ENCODE data around the gene PIGL. TPM values are rescaled to one million over a fixed set of nuclear protein-coding genes. Genes with fewer than 3 reads are reported as not detected.

The PIGL gene
- total RNA-seq, 1 donor from 2014 or later, result 23.1 TPM

DNA sequence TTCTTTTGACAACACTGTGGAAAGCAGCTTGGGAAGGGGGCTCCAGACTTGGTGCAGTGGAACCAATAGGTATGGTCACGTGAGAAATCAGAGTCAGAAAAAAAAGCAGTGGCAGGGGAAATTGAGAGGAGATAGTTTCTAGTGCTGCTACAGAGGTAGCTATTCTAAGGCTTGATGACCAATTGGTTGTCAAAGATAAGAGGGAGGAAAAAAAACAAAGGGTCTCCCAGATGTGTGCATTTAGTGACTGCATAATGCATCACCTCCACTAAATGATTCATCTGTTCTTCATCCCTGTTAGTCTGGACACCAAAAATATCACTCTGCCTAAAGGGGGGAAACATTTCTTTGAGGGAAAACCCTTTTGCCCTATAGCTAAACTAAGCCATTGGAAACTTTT, 56.5 kb downstream of the PIGL start:
- peaks cover 2% of the 10 kb centered on the region for H3K36me3 Mint-ChIP-seq (ENCODE audit: low read depth, unreplicated experiment)
- no peak for DNase-seq (ENCODE audit: low spot score)
- no peaks in the 10 kb centered on the region for H3K27me3 Mint-ChIP-seq (ENCODE audit: unreplicated experiment)
- H3K4me1 Mint-ChIP-seq (ENCODE audit: unreplicated experiment), result peaks cover 2% of the 10 kb centered on the region
- H3K4me3 Mint-ChIP-seq (ENCODE audit: unreplicated experiment), result no peak overlapping the region
- TF ChIP-seq, protein P1, sequence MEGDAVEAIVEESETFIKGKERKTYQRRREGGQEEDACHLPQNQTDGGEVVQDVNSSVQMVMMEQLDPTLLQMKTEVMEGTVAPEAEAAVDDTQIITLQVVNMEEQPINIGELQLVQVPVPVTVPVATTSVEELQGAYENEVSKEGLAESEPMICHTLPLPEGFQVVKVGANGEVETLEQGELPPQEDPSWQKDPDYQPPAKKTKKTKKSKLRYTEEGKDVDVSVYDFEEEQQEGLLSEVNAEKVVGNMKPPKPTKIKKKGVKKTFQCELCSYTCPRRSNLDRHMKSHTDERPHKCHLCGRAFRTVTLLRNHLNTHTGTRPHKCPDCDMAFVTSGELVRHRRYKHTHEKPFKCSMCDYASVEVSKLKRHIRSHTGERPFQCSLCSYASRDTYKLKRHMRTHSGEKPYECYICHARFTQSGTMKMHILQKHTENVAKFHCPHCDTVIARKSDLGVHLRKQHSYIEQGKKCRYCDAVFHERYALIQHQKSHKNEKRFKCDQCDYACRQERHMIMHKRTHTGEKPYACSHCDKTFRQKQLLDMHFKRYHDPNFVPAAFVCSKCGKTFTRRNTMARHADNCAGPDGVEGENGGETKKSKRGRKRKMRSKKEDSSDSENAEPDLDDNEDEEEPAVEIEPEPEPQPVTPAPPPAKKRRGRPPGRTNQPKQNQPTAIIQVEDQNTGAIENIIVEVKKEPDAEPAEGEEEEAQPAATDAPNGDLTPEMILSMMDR (IDR thresholded peaks at IDR 0.05; ENCODE audit: unreplicated experiment), result no peak
- H3K9me3 Mint-ChIP-seq (ENCODE audit: unreplicated experiment), result no peaks in the 10 kb centered on the region
- H3K27ac Mint-ChIP-seq (ENCODE audit: unreplicated experiment), result no peak overlapping the region

DNA sequence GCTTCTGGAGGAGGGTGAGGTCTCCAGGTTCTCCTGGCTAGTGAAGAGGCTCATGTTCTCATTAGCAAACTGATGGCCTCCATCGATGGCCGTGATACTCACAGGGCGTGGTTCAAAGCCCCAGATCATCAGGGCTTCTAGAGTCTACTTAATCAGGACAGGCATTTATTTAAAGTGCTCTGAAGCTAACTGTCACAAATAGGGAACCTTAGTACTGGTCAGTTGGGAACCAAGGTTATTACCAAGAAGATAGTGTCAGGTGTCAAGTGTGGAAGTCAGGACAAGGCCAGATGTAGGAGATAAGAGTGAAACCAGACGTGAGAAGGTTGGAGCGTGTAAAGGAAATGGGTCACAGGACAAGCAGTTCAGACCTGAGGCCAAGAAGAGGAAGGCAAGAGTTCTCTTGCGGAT, 56.9 kb downstream of the PIGL start:
- DNase-seq (ENCODE audit: low spot score), result no peak
- TF ChIP-seq, protein P1 (IDR thresholded peaks at IDR 0.05; ENCODE audit: unreplicated experiment), result no peak
- H3K9me3 Mint-ChIP-seq (ENCODE audit: unreplicated experiment), result no peaks in the 10 kb centered on the region
- peaks cover 6% of the 10 kb centered on the region for H3K36me3 Mint-ChIP-seq (ENCODE audit: low read depth, unreplicated experiment)
- peaks cover 2% of the 10 kb centered on the region for H3K4me1 Mint-ChIP-seq (ENCODE audit: unreplicated experiment)
- no peak overlapping the region for H3K27ac Mint-ChIP-seq (ENCODE audit: unreplicated experiment)
- no peak overlapping the region for H3K4me3 Mint-ChIP-seq (ENCODE audit: unreplicated experiment)
- no peaks in the 10 kb centered on the region for H3K27me3 Mint-ChIP-seq (ENCODE audit: unreplicated experiment)

DNA sequence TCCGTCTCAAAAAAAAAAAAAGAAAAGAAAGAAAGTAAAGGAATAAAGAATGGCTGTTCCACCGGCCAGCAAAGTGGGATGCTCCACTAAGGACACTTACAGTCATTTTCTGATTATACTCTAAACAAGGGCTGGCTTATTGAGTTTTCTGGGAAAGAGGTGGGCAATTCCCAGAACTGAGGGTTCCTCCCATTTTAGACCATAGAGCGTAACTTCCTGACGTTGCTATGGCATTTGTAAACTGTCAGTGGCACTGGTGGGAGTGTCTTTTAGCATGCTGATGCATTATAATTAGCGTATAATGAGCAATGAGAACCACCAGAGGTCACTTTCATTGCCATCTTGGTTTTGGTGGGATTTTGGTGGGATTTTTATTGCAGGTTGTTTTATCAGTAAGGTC, 58.0 kb downstream of the PIGL start:
- H3K4me3 Mint-ChIP-seq (ENCODE audit: unreplicated experiment), result no peak overlapping the region
- peaks cover 2% of the 10 kb centered on the region for H3K4me1 Mint-ChIP-seq (ENCODE audit: unreplicated experiment)
- TF ChIP-seq, protein P1 (IDR thresholded peaks at IDR 0.05; ENCODE audit: unreplicated experiment), result no peak
- H3K36me3 Mint-ChIP-seq (ENCODE audit: low read depth, unreplicated experiment), result peaks cover 9% of the 10 kb centered on the region
- no peaks in the 10 kb centered on the region for H3K27me3 Mint-ChIP-seq (ENCODE audit: unreplicated experiment)
- DNase-seq (ENCODE audit: low spot score), result no peak
- no peaks in the 10 kb centered on the region for H3K9me3 Mint-ChIP-seq (ENCODE audit: unreplicated experiment)
- no peak overlapping the region for H3K27ac Mint-ChIP-seq (ENCODE audit: unreplicated experiment)

DNA sequence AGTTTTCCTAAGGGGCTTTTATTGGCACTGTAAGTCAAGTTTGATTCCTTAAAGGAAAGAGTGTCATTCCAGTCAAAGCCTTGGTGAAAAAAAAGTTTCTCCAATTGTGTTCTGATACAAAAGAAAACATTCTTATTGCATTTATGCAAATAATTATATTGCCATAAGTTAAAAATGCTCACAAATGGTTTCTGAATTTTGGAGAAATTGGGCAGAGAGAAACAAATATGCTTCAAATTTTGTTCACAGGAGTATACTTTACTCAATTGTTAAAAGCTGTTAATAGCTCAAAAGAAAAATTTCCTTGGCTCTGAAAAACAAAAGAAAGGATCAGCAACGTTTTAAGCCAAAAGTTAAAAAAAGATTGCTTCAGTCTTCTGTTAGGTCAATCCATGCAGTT, 60.2 kb downstream of the PIGL start:
- TF ChIP-seq, protein P1 (IDR thresholded peaks at IDR 0.05; ENCODE audit: unreplicated experiment), result no peak
- H3K9me3 Mint-ChIP-seq (ENCODE audit: unreplicated experiment), result no peaks in the 10 kb centered on the region
- no peak overlapping the region for H3K4me3 Mint-ChIP-seq (ENCODE audit: unreplicated experiment)
- no peak for DNase-seq (ENCODE audit: low spot score)
- peaks cover 2% of the 10 kb centered on the region for H3K4me1 Mint-ChIP-seq (ENCODE audit: unreplicated experiment)
- no peak overlapping the region for H3K27ac Mint-ChIP-seq (ENCODE audit: unreplicated experiment)
- no peaks in the 10 kb centered on the region for H3K27me3 Mint-ChIP-seq (ENCODE audit: unreplicated experiment)
- peaks cover 9% of the 10 kb centered on the region for H3K36me3 Mint-ChIP-seq (ENCODE audit: low read depth, unreplicated experiment)

DNA sequence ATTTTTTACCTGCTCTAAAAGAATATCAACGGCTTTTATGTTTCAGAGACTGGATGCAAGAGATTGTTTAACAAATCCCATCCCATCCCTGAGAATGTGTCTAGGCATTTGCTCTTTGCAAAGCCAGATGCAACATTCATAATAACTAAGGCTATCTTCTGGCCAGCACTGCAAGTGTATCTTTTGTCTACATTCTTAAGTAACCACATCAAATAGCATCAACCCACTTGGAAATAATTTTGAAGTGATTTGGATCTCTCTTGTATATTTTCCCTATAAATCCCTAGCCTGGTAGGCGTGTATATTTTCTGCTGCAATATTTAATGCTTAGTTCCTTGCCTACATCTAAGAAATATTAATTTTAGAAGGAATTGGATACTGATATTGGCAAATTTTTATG, 64.3 kb downstream of the PIGL start:
- Mint-ChIP-seq H3K36me3 (ENCODE audit: low read depth, unreplicated experiment) (peaks cover 9% of the 10 kb centered on the region), H3K27me3 (ENCODE audit: unreplicated experiment) (no peaks in the 10 kb centered on the region), H3K4me1 (ENCODE audit: unreplicated experiment) (peaks cover 9% of the 10 kb centered on the region), H3K4me3 (ENCODE audit: unreplicated experiment) (no peak overlapping the region), H3K9me3 (ENCODE audit: unreplicated experiment) (no peaks in the 10 kb centered on the region), H3K27ac (ENCODE audit: unreplicated experiment) (no peak overlapping the region)
- DNase-seq (ENCODE audit: low spot score), result no peak
- TF ChIP-seq, protein P1 (IDR thresholded peaks at IDR 0.05; ENCODE audit: unreplicated experiment), result no peak
